K562 (cell line): ENCODE data around the gene TADA2A. TPM values are rescaled to one million over a fixed set of nuclear protein-coding genes. Genes with fewer than 3 reads are reported as not detected.
A peak's percentile ranks its signal among the peaks of the same experiment; 100 is the strongest.

ENCODE experiments used
- ATAC-seq: fragments of 200-7000 bp; cut with Tn5 transposase; 3 replicates; pipeline ENCODE4 v1.9.1; 2020; ENCODE audit warnings: moderate library complexity
- BruUV-seq: library from RNA; stranded (reverse); fragments of 400-500 nt; replicated peaks from 2 replicates; lab custom pipeline; 2021; lab: Mats Ljungman, UMichigan
- CTCF ChIA-PET: fragments of 300-600 bp; formaldehyde crosslinking; extraction: SDS; loops from one replicate; lab custom pipeline; 2021; ENCODE audit warnings: low intra/inter-chr PET ratio; lab: Yijun Ruan, JAX
- POLR2A ChIA-PET: fragments of 300-600, 350-650 bp; sonication (Branson Sonifier 250); formaldehyde crosslinking; extraction: SDS; loops from one replicate; lab custom pipeline; 2021; ENCODE audit warnings: antibody characterized with exemption, inconsistent platforms; lab: Yijun Ruan, JAX
- DNase-seq, 4 experiments: peaks; one replicate each; pipeline versions ENCODE4 v3.0.0 to v3.0.0-alpha.2; 2011 to 2018; ENCODE audit warnings: low spot score in 3 of 4, mixed read lengths in 3 of 4; ENCODE audit errors: extremely low read depth in 1 of 4
- FAIRE-seq: peaks from 2 replicates; lab custom pipeline; 2011; peaks lifted over from hg19 to GRCh38; lab: Jason Lieb, UNC
- H2AFZ ChIP-seq: 2 replicates; pipeline ENCODE4 v1.6.0; 2011; ENCODE audit warnings: low read depth, low read length, control low read depth, inconsistent platforms
- H3K27ac ChIP-seq: fragments of 200-600 bp; 3 replicates; pipeline ENCODE4 v1.8.0; 2011; ENCODE audit warnings: low read depth, mild to moderate bottlenecking, control low read depth, inconsistent platforms, low read length, moderate library complexity, mixed read lengths; ENCODE audit errors: extremely low read depth
- H3K27me3 ChIP-seq, 2 experiments: fragments of 300-600 bp in 1 of 2; 2 replicates in 1 of 2; 3 replicates in 1 of 2; pipeline versions ENCODE4 v1.6.0 to v1.8.0; 2011; ENCODE audit warnings: inconsistent platforms in 2 of 2, low read length in 2 of 2, mild to moderate bottlenecking in 1 of 2, mixed read lengths in 1 of 2, moderate library complexity in 1 of 2; ENCODE audit not compliant: control insufficient read depth in 2 of 2, insufficient read depth in 2 of 2
- H3K36me3 ChIP-seq: fragments of 300-600 bp; 3 replicates; pipeline ENCODE4 v1.8.0; 2011; ENCODE audit warnings: mild to moderate bottlenecking, low read length, inconsistent platforms; ENCODE audit not compliant: control insufficient read depth, insufficient read depth
- H3K4me1 ChIP-seq, 2 experiments: fragments of 200-600 bp in 1 of 2; replicated peaks in 1 of 2; 2 replicates in 1 of 2; 3 replicates in 1 of 2; pipeline versions ENCODE4 v1.5.1 to v1.8.0; 2011; ENCODE audit warnings: inconsistent platforms in 2 of 2, low read length in 2 of 2, mild to moderate bottlenecking in 1 of 2, mixed read lengths in 1 of 2, moderate library complexity in 1 of 2; ENCODE audit not compliant: control insufficient read depth in 2 of 2, insufficient read depth in 2 of 2
- H3K4me2 ChIP-seq: 2 replicates; pipeline ENCODE4 v1.6.1; 2011; ENCODE audit warnings: low read length, control low read depth, inconsistent platforms, mixed read lengths; ENCODE audit not compliant: insufficient read depth
- H3K4me3 ChIP-seq: fragments of 200-600 bp; sonication (generic), shearing (Covaris generic); 2 replicates; pipeline ENCODE4 v1.5.1; 2016; ENCODE audit warnings: control low read depth, inconsistent platforms
- H3K79me2 ChIP-seq: fragments of 200-600 bp; 3 replicates; pipeline ENCODE4 v1.8.0; 2011; ENCODE audit warnings: low read length, inconsistent platforms; ENCODE audit not compliant: control insufficient read depth, insufficient read depth
- H3K9ac ChIP-seq, 2 experiments: 2 replicates each; pipeline versions ENCODE4 v1.6.0 to v1.6.1; 2011; ENCODE audit warnings: low read depth in 2 of 2, low read length in 2 of 2, control low read depth in 1 of 2, inconsistent platforms in 1 of 2, mild to moderate bottlenecking in 1 of 2, mixed read lengths in 1 of 2; ENCODE audit not compliant: insufficient read depth in 1 of 2
- H3K9me1 ChIP-seq: one replicate; pipeline ENCODE4 v1.6.0; 2011; ENCODE audit warnings: inconsistent platforms, mild to moderate bottlenecking, low read length, moderate library complexity; ENCODE audit not compliant: control insufficient read depth, insufficient read depth
- H3K9me3 ChIP-seq: replicated peaks from 2 replicates; pipeline ENCODE4 v1.5.1; 2011; ENCODE audit warnings: low read depth, low read length, inconsistent platforms; ENCODE audit not compliant: control insufficient read depth, insufficient read depth
- H4K20me1 ChIP-seq: replicated peaks from 2 replicates; pipeline ENCODE4 v1.6.1; 2011; ENCODE audit warnings: low read length, inconsistent platforms, mixed read lengths; ENCODE audit not compliant: control insufficient read depth, insufficient read depth
- ARNT ChIP-seq, 2 experiments: fragments of 450-650 bp; IDR thresholded peaks; 2 replicates each; pipeline ENCODE4 v1.6.1; 2016; ENCODE audit warnings: mild to moderate bottlenecking in 1 of 2
- BDP1 ChIP-seq: IDR thresholded peaks from 3 replicates; pipeline ENCODE4 v1.6.1; 2011; ENCODE audit not compliant: insufficient read length, insufficient read depth
- CHD4 ChIP-seq: fragments of 200-600 bp; sonication (generic); IDR thresholded peaks from 3 replicates; pipeline ENCODE4 v1.6.1; 2012; ENCODE audit warnings: low read depth, mild to moderate bottlenecking, mixed read lengths, low read length, inconsistent platforms; ENCODE audit not compliant: insufficient read depth, insufficient replicate concordance, poor library complexity, severe bottlenecking
- PTTG1 ChIP-seq: fragments of 450-650 bp; IDR thresholded peaks from 2 replicates; pipeline ENCODE4 v1.6.1; 2016; ENCODE audit warnings: low read depth, mild to moderate bottlenecking, missing genetic modification characterization, missing compliant biosample characterization
- RAD21 ChIP-seq, 2 experiments: fragments of 250-450 bp in 1 of 2; fragments of 450-650 bp in 1 of 2; sonication (Bioruptor Pico) in 1 of 2; formaldehyde crosslinking in 1 of 2; IDR thresholded peaks in 1 of 2; conservative IDR thresholded peaks in 1 of 2; 2 replicates each; pipeline versions ENCODE4 v1.4.0 to v1.8.0; 2020 to 2022; ENCODE audit warnings: mild to moderate bottlenecking in 2 of 2, moderate library complexity in 1 of 2
- WGBS: fragments of 100-300 bp; shearing (Covaris generic); methylation state at CpG from one replicate; pipeline ENCODE4 v1.1.6; 2016; ENCODE audit warnings: low coverage, mixed read lengths; ENCODE audit not compliant: insufficient coverage; ENCODE audit errors: missing lambda C conversion rate; 5-methylcytosine and 5-hydroxymethylcytosine counted together
- in situ Hi-C: fragments of 300-500 bp; cut with MboI; formaldehyde crosslinking; loops from 4 replicates; pipeline ENCODE4 v1.15.0; 2018; ENCODE audit warnings: inconsistent platforms, mixed read lengths
- intact Hi-C: fragments of 100-400 bp; cut with micrococcal nuclease; formaldehyde crosslinking; loops from 2 replicates; pipeline ENCODE4 v1.14.2; 2022
- polyA plus RNA-seq, 8 experiments: library from polyadenylated mRNA; depleted of rRNA in 4 of 8; stranded (reverse) in 5 of 8; unstranded in 3 of 8; fragments of >200 nt; fragmentation: Nextera tagmentation in 2 of 8; fragmentation: Illumina TruSeq in 1 of 8; extraction: Ambion mirVana in 2 of 8; extraction: Trizol in 1 of 8; gene quantifications; 2 replicates each; pipeline versions ENCODE4 v1.2.1 to v1.2.3, GENCODE V29; 2011 to 2014; ENCODE audit warnings: inconsistent platforms in 1 of 8, missing spikeins in 1 of 8
- total RNA-seq, 7 experiments: library from RNA; depleted of rRNA in 6 of 7; stranded (reverse); fragments of >200 nt in 6 of 7; fragmentation: Illumina TruSeq in 2 of 7; extraction: Trizol in 2 of 7; gene quantifications; 2 replicates each; pipeline versions ENCODE4 v1.2.1 to v1.2.3, GENCODE V29; 2011 to 2021; ENCODE audit warnings: low replicate concordance in 1 of 7
- TF ChIP-seq, protein P1 (sequence below): fragments of 450-650 bp; formaldehyde crosslinking; IDR thresholded peaks from 2 replicates; pipeline ENCODE4 v1.4.0; 2020; ENCODE audit warnings: mild to moderate bottlenecking, moderate library complexity
- TF ChIP-seq, protein P2 (sequence below): fragments of 150-350 bp; conservative IDR thresholded peaks from 2 replicates; pipeline ENCODE4 v1.6.1; 2014; ENCODE audit warnings: low read length

Gene TADA2A
- total and polyA plus RNA-seq, 9 of the 15 experiments (the other 6 are each of a cell fraction or from before 2014, with no cell fraction given): 13.8 to 37.7 (median 25.0) TPM

DNA sequence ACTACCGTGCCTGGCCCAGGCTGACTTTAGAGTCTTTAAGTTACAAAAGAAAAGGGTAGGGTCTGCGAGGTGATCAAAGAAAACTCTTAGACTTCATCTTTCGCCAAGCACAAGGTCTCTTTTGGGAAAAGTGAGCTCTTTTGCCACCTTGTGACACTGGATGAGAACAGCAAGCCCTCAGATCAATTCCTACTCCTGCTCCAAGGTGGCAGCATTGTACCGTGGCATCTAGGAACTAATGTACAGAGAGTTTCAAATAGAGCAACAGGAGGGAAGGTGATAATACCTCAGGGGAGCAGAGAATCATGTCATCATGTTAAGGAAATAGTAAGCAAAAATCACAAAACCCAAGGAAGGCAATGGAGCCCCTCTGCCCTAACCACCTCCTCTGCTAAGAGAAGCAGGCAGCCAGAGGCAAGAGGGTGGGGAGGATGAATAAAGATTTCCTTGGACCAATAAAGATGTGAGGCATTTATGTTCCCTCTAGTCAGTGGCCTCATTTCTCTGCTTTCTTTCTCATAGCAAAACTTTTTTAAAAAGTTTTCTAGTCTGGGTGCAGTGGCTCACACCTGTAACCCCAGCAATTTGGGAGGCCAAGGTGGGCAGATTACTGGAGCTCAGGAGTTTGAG, 33.0 kb upstream of the TADA2A start:
- Histone ChIP-seq H2AFZ (peak overlapping the region; percentile 81), H3K9ac (no peak overlapping the region), H3K4me3 (no peak overlapping the region), H3K27me3 (no peaks in the 10 kb centered on the region), H3K4me1 (peaks cover 0 to 2% of the 10 kb centered on the region in 2 experiments; a peak in 2 of 5 replicates), H3K36me3 (no peaks in the 10 kb centered on the region), H3K9me1 (no peaks in the 10 kb centered on the region), H3K9me3 (no peaks in the 10 kb centered on the region), H3K27ac (no peak overlapping the region), H4K20me1 (no peaks in the 10 kb centered on the region), H3K4me2 (0 out of 2 replicates have a peak overlapping the region, but pooled peaks have one; percentile 7), H3K79me2 (no peaks in the 10 kb centered on the region)
- DNase-seq (peak; percentile 66 to 90 (median 74)), FAIRE-seq (no peak), ATAC-seq (peak; percentile 97)
- CTCF ChIA-PET: interaction anchor here (0.7 to 2.7 kb wide), 12 partner anchors 15 to 771 kb away, joined by 3 to 38 read pairs (median 6); no protein-coding TSS in a partner anchor
- in situ Hi-C loops: loop anchor here (10.0 kb wide), 1 partner anchor 749 kb away; no protein-coding TSS in a partner anchor
- POLR2A ChIA-PET: interaction anchor here (0.6 to 1.6 kb wide), 11 partner anchors 9 to 697 kb away, joined by 3 to 6 read pairs (median 4); partner anchors contain the start of genes ACACA and TADA2A
- WGBS: 2% methylated on average over 4 of the region's 4 CpGs
- no TSS peak for BruUV-seq
- intact Hi-C loops: loop anchor here (1.0 to 10.0 kb wide), 2 partner anchors 24 to 421 kb away; no protein-coding TSS in a partner anchor
- TF ChIP-seq CHD4 (no peak), ARNT (IDR thresholded peaks at IDR 0.05) (peak in 1 of 2 experiments; percentile 65; a peak in 2 of 4 replicates), RAD21 (CRISPR knock-in tag; conservative IDR thresholded peaks at IDR 0.05 in 1 of 2, IDR thresholded peaks at IDR 0.05 in 1 of 2) (peak; percentile 93 to 99), PTTG1 (tag) (no peak), BDP1 (no peak)
- TF ChIP-seq, protein P1, sequence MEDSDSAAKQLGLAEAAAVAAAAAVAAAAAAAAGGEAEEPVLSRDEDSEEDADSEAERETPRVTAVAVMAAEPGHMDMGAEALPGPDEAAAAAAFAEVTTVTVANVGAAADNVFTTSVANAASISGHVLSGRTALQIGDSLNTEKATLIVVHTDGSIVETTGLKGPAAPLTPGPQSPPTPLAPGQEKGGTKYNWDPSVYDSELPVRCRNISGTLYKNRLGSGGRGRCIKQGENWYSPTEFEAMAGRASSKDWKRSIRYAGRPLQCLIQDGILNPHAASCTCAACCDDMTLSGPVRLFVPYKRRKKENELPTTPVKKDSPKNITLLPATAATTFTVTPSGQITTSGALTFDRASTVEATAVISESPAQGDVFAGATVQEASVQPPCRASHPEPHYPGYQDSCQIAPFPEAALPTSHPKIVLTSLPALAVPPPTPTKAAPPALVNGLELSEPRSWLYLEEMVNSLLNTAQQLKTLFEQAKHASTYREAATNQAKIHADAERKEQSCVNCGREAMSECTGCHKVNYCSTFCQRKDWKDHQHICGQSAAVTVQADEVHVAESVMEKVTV (CRISPR knock-in tag): peak; percentile 93
- TF ChIP-seq, protein P2, sequence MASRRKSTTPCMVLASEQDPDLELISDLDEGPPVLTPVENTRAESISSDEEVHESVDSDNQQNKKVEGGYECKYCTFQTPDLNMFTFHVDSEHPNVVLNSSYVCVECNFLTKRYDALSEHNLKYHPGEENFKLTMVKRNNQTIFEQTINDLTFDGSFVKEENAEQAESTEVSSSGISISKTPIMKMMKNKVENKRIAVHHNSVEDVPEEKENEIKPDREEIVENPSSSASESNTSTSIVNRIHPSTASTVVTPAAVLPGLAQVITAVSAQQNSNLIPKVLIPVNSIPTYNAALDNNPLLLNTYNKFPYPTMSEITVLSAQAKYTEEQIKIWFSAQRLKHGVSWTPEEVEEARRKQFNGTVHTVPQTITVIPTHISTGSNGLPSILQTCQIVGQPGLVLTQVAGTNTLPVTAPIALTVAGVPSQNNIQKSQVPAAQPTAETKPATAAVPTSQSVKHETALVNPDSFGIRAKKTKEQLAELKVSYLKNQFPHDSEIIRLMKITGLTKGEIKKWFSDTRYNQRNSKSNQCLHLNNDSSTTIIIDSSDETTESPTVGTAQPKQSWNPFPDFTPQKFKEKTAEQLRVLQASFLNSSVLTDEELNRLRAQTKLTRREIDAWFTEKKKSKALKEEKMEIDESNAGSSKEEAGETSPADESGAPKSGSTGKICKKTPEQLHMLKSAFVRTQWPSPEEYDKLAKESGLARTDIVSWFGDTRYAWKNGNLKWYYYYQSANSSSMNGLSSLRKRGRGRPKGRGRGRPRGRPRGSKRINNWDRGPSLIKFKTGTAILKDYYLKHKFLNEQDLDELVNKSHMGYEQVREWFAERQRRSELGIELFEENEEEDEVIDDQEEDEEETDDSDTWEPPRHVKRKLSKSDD: 0 out of 2 replicates have a peak, but pooled peaks have one; percentile 54
